HG03280 (cell line): ENCODE measurements around the gene MSL3B.

Experiments used
- ATAC-seq: cut with Tn5 transposase; IDR thresholded peaks from one replicate; pipeline ENCODE4 v1.9.1; 2021; ENCODE audit warnings: mild to moderate bottlenecking, moderate library complexity; ENCODE audit not compliant: unreplicated experiment

Gene MSL3B

DNA sequence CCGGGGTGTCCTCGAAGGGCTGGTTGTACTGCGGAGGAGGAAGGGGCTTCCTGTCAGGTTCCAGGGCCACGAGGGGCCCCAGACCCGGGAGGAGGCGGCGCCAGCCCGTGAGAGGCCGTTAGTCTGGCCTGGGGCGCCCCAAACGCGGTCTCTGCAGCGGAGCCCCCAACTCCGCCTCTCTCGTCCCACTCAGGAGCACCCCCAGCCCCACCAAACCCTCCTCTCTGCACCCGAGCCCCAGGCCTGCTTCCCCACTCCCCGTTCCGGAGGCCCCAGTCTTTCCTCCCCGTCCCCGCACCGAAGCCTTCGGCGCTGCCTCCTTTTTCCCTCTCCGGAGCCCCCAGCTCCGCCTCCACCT is 14.3 kb downstream of the MSL3B start:
- ATAC-seq, result no peak

GRCh38 chr2:233853353-233853752 is 14.8 kb downstream of the MSL3B start:
- no peak for ATAC-seq

DNA sequence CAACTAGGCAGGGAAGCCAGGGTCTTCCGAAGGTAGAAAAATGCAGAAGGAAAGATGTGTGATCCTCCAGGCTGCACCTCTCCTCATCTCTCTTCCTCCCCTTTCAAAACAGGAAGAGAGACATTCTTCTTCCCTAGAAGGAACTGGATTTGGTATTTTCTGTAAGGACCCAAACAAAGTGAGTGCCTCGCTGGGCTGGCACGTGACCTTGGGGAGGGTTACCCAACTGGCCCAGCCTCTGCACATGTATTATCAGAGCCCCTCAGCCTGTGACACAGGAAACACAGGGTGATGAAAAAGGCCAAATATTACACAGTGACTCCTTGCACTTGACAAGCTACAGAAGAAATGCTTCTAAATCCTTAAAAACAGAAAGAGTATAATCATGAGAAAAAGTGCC is 16.1 kb downstream of the MSL3B start:
- ATAC-seq, result no peak

- ATAC-seq, result no peak
These were observed 17.0 kb downstream of the MSL3B start for GRCh38 chr2:233851169-233851568.

GRCh38 chr2:233850745-233851144 is 17.4 kb downstream of the MSL3B start:
- no peak for ATAC-seq

DNA sequence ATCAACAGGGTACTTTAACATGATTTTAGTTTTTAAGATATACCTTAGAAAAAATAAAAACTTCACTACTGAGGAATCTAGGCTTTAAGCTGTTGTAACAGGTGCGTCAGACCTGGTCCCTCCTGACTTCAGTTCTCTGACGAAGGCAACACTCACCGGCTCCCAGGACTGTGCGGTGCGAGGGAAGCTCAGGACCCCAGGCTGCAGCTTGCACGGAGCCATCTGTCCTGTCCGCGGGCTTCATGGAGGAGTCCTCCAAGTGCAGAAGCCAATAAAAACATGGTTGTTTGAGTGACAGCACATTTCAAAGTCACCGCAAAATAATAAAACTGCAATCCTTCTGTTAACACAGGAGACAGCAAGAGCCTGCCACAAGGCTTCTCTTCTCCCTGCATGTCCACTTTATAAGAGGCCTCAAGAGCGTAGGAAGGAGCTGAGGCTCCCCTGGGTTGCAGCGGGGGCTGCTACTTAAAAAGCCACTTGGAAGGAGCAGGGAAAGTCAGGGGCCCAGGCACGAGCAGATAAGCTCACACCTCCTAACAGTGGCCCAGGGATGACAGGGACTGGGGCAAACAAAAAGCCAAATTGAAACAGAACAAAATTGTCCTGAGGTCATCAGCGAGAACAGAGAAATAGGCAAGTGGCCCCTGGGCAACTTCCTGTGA is 18.4 kb downstream of the MSL3B start:
- ATAC-seq, result no peak

- ATAC-seq, result no peak
These were observed 19.9 kb downstream of the MSL3B start for GRCh38 chr2:233848276-233848675.

DNA sequence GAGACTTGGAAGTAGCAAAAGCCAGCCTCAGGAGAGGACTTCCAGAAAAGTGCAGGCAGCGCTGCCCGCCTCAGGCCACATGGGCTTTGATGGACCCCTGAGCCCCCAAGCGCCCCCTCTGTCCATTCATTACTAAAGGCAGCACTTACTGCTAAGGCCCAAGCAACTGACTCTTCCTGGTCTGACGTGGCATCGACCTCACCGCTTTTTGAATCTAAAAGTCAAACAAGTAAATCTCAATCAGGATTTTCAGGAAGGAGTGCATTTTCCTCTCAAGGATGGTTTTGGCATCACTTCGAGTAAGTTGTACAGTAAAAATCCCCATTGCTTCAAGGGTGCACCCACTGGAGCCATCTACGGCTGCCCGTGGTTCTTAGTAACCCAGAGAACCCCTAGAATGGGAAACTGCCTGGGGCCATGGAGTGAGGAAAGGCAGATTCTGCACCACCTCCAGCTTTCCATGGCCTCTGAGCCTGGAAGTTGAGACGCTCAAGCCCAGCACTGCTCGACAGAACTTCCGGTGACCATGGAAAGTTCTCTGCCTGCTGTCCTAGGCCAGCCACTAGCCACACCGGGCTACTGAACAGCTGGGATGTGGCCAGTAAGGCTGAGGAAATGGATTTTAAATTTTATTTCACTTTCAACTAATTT is 20.8 kb downstream of the MSL3B start:
- ATAC-seq, result no peak

GRCh38 chr2:233846387-233847247 is 21.6 kb downstream of the MSL3B start:
- no peak for ATAC-seq

- ATAC-seq, result no peak
These were observed 22.7 kb downstream of the MSL3B start for GRCh38 chr2:233845301-233846060.

DNA sequence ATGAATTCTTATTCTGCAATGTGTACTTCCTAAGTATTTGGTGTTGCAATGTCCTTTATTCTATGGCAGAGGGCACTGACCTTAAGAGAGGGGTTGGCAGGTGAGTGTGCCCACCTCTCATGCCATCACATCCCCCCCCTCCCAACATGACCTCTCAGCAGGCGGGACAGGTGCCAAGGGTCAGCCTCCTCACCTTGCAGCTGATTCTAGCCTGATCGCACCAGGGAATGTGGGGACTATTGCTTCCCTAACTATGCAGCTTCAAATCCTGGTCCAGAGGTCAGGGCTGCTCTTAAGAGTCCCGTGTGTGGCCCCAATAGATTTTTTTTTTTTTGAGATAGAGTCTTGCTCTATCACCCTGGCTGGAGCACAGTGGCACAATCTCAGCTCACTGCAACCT is 23.4 kb downstream of the MSL3B start:
- no peak for ATAC-seq

- ATAC-seq, result no peak
These were observed 23.9 kb downstream of the MSL3B start for GRCh38 chr2:233844064-233844807.

DNA sequence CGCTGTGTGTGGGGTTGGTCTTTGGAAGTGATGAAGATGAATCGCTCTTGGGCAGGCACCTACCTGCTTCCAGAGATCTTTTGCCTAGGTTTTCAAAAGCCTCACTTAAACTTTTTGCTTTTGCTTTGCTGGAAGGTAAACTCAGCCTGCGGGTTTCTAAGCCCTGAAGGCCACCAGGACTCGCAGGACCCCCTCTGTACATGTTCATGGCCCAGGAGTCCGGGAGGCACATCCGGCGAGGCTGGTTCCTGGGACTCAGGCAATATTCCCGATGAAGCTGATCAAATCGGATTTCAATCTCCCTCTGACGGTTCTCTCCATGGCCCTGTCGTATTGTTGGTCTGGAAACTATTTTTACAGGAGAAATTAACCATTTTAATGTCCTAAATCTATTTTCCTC is 27.0 kb downstream of the MSL3B start:
- no peak for ATAC-seq

DNA sequence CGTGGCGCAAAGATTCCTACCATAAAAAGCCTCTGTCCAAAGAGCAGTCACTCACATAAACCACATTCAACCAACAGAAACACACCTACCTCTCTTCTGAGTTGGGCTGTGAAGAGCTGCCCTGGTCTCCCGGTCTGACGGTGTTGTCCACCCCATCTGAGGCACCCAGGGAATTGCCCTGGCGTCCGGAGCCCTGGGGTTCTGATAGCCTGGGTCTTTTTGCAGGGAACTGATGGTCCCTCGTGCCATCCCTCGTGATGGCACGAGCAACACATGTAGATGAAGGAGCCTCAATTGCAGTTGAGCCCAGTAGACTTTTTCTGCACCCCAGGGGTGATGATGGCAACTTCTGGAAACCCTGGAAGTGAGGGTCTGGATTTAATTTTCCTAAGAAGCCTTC is 27.7 kb downstream of the MSL3B start:
- ATAC-seq, result no peak

DNA sequence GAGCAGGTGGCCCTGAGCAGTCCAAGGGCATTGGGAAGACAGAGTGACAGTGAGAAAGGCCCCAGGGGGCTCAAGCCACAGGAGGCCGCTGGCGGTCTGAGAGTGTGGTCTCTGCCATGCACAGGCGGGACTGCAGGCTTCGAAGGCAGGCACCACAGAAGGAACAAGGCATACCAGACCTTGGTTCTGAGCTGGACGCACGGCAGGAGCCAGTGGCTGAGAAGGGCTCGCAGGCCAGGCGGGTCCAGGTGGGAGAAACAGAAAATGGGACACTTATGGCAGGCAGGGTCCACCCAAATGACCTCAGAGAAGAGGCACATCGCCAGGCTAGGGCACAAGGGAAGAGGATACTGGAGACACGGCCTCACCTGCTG is 28.8 kb downstream of the MSL3B start:
- ATAC-seq, result no peak

GRCh38 chr2:233838726-233839446 is 29.3 kb downstream of the MSL3B start:
- ATAC-seq, result no peak

DNA sequence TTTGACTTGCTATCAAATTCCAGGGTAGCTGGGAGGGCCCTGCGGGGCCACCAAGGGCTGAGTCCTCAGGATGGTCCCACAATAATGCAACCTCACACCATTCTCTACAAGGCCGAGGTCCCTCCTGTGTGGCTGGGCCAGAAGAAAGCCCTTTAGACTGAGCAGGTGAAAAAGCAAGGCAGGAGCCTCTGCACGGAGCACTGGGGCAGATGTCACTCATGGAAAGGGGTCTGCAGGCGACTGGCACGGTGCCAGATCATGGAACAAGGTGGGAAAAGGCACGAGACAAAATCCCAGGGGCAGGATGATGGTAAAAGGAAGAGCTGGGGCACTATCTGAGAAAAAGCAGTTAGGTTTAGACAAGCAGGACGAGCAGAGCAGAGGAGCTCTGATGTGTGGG is 29.9 kb downstream of the MSL3B start:
- ATAC-seq, result no peak

GRCh38 chr2:233837694-233838229 is 30.4 kb downstream of the MSL3B start:
- no peak for ATAC-seq

GRCh38 chr2:233836359-233836758 is 31.8 kb downstream of the MSL3B start:
- no peak for ATAC-seq
